GM19397 (cell line): ENCODE results near the gene SH2B2.
A peak's percentile ranks its signal among the peaks of the same experiment; 100 is the strongest.

Experiments
- ATAC-seq: cut with Tn5 transposase; IDR thresholded peaks from one replicate; pipeline ENCODE4 v1.9.1; 2021; ENCODE audit warnings: mild to moderate bottlenecking, moderate library complexity; ENCODE audit not compliant: unreplicated experiment

The SH2B2 gene

DNA sequence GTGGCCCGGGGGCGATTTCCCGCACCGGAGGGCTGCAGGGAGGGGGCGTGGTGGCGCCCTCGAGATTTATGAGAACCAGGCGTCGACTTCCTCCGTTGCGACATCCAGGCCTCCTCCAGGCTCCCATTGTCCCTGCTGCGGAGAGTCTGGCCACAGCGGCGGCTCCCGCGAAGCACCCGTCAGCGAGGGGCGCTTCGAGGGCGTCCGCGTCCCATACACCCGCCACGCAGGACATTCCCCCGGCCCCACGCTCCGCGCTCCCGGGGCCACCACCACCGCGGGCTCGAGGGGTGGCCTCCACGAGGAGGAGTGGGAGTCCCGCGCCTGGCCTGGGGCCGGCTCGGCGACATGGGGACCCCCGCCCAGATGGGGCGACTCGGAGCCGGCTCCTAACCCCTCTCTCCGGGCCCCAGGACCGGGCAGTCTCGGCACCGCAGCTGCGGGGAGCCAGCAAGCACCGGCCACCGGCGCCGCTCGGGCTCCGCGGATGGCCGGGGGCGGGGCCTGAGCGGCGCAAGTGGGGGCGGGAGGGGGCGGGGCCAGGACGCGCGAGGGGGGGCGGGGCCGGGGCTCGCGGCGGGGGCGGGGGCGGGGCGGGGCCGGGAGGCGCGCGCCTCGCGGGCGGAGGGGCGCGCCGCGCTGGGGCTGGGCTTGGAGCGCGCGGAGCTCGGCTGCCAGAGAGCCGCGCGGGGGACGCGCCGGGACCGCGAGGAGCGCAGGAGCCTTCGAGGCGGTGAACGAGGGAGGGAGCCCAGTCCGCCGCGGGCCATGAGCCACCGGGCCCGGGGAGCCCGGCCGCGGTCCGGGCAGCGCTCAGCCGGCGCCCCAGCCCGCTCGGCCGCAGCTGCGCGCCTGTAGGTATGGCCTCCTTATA lies at the start of gene SH2B2:
Gene SH2B2, plus strand, starts transcription at position 632 of the 874 bp plus-strand sequence. CDS start 13,683 bp downstream, outside the sequence.
- ATAC-seq, result peak; percentile 26

DNA sequence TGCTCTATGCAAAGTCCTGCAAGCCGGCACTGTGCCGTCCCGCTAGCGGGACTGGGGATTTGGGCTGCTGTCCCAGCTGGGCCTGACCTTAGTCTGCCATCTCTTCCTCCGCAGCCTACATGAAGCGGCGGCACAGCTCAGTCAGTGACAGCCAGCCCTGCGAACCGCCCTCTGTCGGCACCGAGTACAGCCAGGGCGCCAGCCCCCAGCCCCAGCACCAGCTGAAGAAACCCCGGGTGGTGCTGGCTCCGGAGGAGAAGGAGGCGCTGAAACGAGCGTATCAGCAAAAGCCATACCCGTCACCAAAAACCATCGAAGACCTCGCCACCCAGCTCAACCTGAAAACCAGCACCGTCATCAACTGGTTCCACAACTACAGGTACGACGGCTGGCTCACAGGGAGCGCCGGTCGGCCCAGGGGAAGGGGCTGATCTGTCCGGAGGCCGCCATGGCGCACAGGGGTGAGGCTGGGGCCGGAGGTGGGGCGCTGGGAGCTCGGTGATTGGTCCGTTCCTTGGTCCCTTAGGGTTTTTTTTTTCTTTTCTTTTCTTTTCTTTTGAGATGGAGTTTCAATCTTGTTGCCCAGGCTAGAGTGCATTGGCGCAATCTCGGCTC lies 47.4 kb upstream of the SH2B2 start:
- no peak for ATAC-seq

DNA sequence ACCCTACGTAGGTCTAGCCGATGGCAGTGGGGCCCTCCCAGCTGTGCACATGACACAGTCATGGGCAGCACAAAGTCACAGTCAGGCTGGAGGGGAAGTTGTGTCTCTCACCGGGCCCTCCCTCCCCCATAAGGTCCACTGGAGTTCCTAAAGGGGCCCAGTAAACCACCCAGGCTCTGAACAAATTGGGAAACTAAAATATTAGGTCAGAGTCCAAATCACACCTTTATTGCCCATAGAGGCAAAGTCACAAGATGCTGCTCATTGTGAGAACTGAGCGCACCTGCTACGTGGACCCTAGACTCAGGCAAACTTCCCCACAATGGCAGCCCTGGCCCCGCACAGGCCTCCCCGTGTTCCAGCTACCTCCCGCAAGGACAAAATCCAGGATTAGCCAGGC lies 45.2 kb upstream of the SH2B2 start:
- no peak for ATAC-seq

DNA sequence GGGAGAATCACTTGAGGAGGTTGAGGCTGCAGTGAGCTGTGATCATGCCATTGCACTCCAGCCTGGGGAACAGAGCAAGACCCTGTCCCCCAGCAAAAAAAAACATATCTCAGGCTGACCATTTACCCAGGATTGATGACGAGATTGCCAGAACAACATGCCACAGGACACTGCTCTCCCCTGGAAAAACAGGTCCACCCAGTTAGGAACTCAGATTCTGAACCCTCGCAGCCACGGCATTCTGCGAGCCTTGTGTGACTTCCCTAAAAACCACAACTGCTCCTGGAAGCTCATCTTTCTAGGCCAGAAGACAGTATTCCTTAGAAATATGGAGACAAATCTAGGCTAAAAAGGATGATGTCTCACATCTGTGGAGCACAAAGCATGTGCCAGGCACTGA lies 42.1 kb upstream of the SH2B2 start:
- no peak for ATAC-seq

DNA sequence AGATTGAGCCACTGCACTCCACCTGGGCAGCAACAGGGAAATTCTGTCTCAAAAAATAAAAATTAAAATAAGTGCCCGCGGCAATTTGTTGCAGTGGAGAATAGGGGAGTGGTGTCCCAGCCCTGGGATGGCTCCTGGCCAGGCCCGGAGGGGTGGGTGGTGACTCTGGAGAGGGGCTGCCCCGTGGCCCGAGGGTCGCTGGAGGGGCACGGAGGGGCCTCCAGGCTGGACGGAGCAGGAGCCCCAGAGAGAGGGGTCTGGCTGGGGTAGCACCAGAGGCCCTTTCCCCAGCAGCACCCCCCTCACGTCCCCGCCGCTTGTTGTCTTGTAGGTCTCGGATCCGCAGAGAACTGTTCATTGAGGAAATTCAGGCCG lies 38.6 kb upstream of the SH2B2 start:
- ATAC-seq, result no peak

DNA sequence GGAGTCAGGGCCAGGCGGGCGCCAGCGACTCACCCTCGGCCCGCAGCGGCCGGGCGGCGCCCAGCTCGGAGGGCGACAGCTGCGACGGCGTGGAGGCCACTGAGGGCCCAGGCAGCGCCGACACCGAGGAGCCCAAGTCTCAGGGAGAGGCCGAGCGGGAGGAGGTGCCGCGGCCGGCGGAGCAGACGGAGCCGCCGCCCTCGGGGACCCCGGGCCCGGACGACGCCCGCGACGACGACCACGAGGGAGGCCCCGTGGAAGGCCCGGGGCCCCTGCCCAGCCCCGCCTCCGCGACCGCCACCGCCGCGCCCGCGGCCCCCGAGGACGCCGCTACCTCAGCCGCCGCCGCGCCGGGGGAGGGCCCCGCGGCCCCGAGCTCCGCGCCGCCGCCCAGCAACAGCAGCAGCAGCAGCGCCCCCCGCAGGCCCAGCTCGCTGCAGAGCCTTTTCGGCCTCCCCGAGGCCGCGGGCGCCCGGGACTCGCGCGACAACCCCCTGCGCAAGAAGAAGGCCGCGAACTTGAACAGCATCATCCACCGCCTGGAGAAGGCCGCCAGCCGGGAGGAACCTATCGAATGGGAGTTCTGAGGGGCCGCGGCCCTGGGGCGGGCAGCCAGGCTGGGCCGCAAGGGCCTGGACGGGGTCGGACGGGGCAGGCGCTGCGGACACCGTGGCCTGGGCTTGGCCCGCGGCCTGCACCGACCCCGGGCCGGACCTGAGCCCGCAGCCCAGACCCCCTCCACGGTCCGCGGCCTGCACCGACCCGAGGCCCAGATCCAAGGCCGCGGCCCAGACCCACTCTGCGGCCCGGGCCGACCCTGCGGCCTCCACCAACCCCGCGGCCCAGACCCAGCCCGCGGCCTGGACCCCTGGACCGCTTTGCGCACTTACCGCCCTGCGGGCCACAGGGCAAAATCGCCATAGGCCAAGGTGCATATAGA lies 37.9 kb upstream of the SH2B2 start:
- ATAC-seq, result no peak

DNA sequence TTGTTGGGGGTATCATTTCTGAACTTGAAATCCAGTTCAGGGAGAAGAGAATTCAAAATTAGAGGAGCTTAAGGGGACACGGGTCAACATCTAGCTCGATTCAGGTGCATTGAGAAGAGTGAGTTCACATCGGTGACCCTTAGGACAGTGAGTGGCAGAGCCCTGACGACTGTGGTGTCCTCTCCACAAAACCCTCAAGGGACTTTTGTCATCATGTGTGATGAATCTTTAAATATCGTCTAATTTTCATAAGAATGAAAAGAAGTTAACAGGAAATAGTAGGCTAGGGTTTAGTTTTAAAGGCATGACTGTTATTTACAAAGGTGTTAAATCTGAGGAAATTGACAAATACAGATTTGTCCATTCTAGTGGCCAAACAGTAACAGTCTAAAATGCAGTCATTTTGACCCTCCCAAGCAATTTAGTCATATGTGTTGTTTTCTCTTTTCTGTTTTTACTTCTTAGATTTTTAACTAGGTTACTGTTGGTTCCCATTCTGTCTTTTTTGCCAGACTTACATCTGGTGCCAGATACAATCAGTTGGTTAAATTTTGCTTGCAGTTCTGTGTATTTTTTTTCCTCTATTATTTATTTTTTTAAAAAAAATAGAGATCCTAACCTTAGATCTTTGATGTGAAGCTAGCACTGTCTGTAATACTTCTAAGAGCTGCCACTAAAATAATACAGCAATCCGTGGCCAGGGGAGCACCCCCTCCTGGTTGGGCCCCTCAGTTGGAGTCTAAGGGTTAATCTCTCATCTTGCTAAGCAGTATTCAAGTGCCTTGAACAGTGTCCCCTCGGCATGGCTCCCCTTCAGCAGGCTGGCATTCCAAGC lies 34.9 kb upstream of the SH2B2 start:
- no peak for ATAC-seq

DNA sequence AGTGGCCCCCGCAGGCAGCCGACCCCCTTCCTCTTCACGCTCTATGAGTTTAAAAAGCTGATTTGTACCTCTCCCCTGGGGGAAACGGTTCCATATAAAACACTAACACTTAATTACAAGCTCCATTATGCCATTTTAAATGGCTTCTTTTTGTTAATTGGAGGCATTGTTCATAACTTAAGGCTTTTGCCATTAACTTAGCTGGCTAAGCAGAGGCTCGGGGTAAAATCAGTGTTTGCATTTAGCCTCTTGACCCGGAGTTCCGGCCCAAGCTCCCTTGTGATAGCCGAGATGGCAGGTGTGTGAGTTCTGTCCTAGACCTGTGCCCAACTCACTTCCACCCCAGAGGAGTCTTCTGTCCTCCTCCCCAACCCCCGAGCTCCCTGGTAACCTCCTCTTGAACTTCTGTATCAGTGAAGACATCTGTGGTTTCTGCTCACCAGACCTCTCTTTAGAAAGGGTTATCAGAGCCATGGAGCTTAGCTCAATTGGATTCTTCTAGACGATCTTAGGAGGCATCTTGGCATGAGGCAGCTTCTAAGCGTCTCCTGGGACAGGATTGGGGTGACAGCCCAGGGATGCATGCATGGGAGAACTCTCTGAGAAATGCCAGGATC lies 34.2 kb upstream of the SH2B2 start:
- no peak for ATAC-seq

DNA sequence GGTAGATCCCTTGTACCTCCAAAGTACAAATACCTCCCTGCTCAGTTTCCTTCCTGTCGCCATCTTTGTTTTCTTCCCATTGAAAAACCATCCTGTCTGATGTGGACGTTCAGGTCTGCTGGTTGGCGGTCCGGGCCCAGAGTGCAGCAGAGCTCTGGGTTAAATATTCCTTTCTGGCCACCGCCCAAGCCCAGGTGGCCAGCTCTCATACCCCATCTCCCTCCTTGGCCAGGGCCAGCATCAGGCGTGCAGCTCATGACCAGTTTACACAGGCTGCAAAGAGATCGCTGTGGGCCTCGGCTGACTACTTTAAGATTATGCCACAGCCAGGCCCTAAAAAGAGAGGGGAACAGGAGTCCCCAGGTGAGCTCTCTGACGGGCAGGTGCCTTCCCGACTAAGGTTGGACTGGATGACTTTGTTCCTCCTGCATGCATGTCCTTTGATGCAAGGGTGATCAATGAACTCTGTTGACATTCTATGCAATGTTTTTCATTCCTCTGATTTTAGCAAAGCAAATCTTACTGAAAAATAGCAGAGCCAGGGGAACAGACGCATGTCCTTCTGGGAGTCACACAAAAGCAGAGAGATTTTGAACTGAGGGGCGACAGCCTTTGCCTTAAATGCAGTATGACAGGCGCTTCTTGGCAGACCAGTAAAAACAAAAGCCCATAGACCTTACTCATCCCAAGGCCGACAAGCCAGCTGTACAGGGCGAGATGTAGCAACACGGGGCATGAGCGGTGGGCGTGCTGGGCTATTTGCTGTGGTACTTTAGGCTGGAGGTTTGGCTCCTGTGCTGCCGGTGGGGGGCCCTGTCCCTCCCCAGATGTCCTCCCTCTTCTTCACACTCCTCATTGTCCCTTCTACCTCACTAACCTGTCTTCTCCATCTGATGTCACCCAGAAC lies 33.3 kb upstream of the SH2B2 start:
- no peak for ATAC-seq

DNA sequence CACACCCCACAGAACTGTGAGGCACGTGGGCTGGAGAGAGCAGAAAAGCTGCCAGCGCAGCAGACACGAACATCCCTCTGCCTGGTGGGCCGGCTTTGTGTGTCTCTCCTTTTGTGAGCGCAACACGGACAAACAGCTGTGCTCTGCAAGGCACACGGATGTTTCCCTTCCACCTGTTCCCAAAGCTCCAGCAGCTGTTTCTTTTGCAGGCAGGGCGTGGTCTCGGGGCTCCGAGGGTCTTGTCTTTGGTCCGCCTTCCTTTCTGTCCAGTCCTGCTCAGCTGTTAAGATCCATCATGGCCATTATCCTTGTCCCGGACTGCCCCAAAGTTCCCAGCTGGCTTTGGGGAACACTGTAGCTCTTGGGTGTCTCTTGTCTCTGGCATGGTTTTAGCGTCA lies 32.7 kb upstream of the SH2B2 start:
- ATAC-seq, result no peak

DNA sequence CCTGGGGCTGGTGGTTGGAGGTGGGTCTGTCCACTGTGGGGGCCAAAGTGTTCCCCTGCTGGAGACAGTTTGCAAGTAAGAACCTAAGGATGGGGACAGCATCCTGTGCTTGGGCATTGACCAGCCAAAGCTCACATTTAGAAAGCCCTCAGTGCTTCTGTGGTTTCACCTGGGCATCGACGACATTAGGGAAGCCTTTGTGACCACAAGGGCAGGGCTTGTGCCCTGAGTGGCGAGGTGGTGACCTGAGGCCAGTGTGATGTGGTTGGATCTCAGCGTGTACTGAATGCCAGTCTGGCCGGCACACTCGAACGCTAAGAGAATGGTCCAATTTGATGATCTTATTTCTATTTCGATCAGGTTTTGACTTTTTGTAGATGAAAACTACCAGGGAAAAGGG lies 32.1 kb upstream of the SH2B2 start:
- ATAC-seq, result no peak

DNA sequence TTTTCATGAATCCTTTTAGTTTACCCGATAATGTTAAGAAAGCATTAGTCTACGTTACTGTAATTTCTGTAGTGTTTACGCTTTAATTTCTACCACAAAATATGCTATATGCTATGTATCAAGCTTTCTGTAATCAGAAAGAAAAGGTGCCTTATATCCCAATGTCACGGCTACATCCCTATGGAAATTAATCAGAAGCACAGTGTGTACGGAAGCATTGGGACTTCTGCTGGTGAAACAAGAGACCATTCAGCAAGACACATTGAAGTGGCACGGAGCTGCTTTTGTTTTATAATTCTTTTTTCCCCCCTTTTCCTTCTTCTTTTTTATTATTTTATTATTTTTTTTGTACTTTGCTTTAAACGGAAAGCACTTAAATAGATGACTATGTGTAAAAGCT lies 31.2 kb upstream of the SH2B2 start:
- ATAC-seq, result no peak

DNA sequence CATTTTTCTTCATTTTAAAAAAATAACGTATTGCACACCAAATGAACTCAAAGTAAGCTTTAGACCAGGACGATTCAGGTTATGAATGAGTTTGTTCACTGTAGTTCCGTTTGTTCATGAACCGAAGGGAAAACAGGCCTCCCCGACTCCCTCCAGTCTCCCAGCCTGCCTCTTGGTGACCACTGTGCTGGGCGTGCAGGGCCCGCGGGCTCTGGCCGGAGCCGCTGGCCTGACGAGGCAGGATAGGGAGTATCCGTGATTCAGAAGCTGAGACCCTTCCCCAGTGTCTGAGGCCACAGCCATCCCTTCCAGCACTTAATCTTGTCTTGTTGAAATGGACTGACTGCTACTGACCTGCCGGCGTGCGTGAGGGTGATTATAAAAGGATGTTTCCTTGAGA lies 30.8 kb upstream of the SH2B2 start:
- no peak for ATAC-seq

DNA sequence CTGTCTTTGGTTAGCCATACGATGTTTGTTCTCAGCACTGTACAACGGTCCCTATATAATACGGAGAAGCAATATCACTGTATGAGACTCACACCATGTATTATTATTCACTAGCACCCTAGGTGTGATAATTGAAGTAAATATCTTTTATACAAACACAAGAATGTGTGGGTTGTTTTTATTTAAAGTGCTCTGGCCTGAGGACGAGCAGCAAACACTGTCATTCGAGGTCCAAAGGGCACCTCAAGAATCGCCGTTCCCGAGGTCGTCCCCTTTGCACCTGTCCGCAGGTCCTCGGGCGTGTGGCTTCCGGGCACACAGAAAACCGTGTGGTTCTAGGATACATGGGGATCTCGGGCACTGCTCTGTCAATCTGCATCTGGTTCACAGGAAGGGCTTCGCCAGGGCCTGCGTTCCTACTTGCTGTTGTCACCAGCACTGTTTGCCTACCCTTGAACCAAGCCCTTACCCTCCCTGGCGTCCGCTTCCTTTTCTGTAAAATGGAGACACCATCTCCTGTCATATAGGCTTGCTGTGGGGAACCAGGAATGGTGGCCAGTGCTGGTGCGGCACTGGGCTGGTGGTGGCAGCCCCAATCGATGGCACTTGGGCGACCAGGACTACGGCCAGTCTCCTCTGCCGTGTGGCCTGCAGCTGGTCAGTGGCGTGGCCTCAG lies 28.5 kb upstream of the SH2B2 start:
- no peak for ATAC-seq

DNA sequence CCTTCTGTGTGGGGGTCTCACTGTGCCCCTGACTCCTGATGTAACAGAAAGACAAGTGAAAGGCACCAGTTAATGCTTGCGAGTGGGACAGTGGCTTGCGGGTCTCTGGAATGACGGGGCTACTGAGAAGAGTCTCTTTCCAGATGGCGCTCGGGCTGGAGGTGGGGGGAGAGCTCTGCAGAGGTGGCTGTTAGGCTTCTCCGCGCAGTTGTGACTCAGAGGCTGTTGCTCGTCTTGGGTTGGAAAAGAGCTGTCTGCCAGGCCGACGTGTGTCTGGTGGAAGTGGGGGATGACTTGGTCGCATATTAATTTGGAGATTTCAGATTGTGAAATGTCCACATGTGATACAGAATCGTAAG lies 27.9 kb upstream of the SH2B2 start:
- ATAC-seq, result no peak

DNA sequence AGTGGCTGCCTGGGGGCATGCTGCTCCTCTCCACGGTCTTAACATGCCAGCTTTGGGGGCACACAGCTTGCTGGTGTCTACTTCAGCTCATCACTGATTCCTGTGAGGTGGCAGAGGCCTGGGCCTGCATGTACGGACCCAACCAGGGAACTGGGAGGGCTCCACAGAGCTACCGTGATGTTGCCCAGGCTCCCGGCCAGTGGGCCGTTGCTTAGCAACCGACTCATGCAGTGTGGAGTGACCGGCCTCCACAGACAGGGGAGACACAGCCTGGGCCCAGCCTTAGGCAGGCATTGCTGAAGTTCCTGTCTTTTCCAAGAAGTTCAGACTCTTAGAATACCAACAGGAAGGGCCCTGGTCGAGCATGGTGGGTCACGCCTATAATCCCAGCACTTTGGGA lies 25.8 kb upstream of the SH2B2 start:
- no peak for ATAC-seq

DNA sequence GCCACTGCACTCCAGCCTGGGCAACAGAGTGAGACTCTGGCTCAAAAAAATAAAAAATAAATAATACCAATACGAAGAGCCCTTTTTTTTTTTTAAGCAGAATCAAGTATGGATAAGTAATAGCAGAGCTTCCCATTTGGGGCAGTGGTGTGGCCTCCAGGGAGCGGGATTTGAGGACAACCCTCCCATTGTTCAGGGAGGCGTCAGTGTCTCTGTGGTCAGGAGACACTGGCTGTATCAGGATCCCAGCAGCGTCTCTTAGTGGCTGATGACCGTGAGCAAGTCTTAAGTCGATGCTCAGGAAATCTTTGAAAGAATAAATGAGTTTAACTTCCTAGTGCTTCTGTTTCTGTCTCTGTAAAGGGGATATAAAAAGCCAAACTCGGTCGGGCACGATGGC lies 25.2 kb upstream of the SH2B2 start:
- no peak for ATAC-seq

DNA sequence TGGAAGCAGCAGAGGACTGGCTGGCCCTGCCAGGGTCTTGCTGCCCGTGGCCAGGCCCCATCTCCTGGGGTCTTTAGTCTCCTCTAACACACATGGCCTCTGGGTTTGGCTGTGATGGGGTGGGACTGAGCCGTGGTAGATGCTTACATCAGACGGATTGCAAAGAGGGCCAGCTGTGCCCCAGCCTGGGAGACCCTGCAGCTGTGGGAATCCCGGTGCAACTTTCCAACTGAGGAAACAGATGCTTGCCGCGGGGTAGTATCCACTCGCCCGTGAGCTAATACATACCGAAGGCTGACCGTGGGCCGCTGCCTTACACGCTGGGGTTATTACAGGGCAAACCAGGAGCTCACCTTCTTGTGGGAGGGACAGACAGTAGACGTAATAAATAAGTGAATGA lies 24.1 kb upstream of the SH2B2 start:
- ATAC-seq, result no peak
